ENCODE data around the gene EYA2.

DNA sequence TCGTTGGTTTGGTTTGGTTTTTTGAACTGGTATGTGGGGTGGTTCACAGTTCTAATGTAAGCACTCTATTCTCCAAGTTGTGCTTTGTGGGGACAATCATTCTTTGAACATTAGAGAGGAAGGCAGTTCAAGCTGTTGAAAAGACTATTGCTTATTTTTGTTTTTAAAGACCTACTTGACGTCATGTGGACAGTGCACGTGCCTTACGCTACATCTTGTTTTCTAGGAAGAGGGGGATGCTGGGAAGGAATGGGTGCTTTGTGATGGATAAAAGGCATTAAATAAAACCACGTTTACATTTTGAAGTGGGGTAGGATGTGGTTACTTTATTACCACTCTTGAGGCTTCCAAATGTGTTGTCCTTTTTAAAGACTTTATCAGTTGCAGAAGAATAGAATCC is 293.9 kb downstream of the EYA2 start:
- TF ChIP-seq, protein P1, sequence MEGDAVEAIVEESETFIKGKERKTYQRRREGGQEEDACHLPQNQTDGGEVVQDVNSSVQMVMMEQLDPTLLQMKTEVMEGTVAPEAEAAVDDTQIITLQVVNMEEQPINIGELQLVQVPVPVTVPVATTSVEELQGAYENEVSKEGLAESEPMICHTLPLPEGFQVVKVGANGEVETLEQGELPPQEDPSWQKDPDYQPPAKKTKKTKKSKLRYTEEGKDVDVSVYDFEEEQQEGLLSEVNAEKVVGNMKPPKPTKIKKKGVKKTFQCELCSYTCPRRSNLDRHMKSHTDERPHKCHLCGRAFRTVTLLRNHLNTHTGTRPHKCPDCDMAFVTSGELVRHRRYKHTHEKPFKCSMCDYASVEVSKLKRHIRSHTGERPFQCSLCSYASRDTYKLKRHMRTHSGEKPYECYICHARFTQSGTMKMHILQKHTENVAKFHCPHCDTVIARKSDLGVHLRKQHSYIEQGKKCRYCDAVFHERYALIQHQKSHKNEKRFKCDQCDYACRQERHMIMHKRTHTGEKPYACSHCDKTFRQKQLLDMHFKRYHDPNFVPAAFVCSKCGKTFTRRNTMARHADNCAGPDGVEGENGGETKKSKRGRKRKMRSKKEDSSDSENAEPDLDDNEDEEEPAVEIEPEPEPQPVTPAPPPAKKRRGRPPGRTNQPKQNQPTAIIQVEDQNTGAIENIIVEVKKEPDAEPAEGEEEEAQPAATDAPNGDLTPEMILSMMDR (optimal IDR thresholded peaks at IDR 0.05 in 1 of 3, IDR thresholded peaks at IDR 0.05 in 1 of 3, conservative IDR thresholded peaks at IDR 0.05 in 1 of 3; ENCODE audit: extremely low read depth in 1 of 3, insufficient read depth in 2 of 3, low read length in 3 of 3): no peak
- TF ChIP-seq EZH2 (IDR thresholded peaks at IDR 0.05; ENCODE audit: low read length): no peak
